ENCODE measurements around the gene NACC2.

GRCh38 chr9:136024696-136025316 is 70.3 kb downstream of the NACC2 start:
- TF ChIP-seq CTCF (tag by site-specific recombination; IDR thresholded peaks at IDR 0.05): no peak
- no peak for TF ChIP-seq ZNF146 (tag by site-specific recombination; IDR thresholded peaks at IDR 0.05)
- TF ChIP-seq ZEB2 (tag by site-specific recombination; IDR thresholded peaks at IDR 0.05): no peak
- no peak for TF ChIP-seq ZNF121 (tag by site-specific recombination; IDR thresholded peaks at IDR 0.05)
- no peak for TF ChIP-seq ZNF423 (tag by site-specific recombination; IDR thresholded peaks at IDR 0.05)
- no peak for TF ChIP-seq HOXC10 (CRISPR knock-in tag; IDR thresholded peaks at IDR 0.05)
- no peak for TF ChIP-seq GLIS1 (tag by site-specific recombination; IDR thresholded peaks at IDR 0.05)
- no peak for TF ChIP-seq ZNF707 (tag by site-specific recombination; IDR thresholded peaks at IDR 0.05)
- TF ChIP-seq ZNF221 (tag by site-specific recombination; IDR thresholded peaks at IDR 0.05; ENCODE audit: borderline replicate concordance): no peak
- no peak for TF ChIP-seq TCF7L2 (IDR thresholded peaks at IDR 0.05; ENCODE audit: borderline replicate concordance, low read depth, low read length)
- TF ChIP-seq ZBTB20 (tag by site-specific recombination; IDR thresholded peaks at IDR 0.05): no peak
- TF ChIP-seq ZNF623 (tag by site-specific recombination; IDR thresholded peaks at IDR 0.05): no peak
- TF ChIP-seq PATZ1 (tag by site-specific recombination; IDR thresholded peaks at IDR 0.05): no peak
- TF ChIP-seq MEIS1 (CRISPR knock-in tag; IDR thresholded peaks at IDR 0.05; ENCODE audit: borderline replicate concordance): no peak

Measured in HEK293 (cell line).